ENCODE results near the gene C11orf68. TPM values are rescaled to one million over a fixed set of nuclear protein-coding genes. Genes with fewer than 3 reads are reported as not detected.

Gene C11orf68
- total RNA-seq, 1 experiment from 2014 or later, result 31.9 TPM

DNA sequence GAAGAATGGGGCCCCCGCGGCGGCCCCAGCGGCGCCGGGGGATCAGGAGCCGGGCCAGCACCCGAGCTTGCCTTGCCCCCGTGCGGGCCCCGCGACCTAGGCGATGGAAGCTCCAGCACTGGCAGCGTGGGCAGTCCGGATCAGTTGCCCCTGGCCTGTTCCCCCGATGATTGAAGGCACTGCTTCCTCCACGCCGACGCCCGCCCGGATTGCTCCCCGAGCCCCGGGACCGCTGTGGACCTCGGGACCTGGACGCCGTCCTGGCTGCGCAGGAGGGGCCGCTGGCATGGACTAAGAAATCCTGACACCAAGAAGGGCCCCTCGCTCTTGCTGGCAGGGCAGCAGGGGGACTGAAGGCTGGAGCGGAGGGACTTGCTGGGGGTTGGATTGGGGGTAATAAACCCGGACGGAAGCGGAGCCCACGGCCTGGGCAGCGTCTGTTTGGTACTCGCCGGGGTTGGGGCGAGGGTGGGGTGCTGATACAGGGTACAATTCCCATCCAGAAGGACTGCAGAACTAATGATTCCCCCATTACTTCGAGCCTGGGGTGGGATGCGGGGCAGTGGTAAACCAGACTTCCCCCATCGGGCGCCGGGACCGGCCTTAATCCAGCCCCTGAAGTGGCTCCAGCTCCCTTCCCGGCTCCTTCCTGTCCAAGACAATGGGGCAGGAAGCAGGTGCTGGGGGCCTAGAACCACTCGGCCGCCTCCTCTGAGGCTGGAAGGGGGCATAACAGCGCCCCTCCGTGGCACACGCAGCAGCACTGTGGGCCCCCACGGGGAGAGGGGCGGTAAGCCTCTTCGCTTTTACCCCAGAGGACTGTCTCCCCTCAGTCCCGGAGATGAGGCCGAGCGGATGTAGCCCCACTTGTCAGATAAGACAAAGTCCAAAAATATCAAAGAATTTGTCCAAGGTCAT lies 27.4 kb downstream of the C11orf68 start (continued):
- TF ChIP-seq, protein P1, sequence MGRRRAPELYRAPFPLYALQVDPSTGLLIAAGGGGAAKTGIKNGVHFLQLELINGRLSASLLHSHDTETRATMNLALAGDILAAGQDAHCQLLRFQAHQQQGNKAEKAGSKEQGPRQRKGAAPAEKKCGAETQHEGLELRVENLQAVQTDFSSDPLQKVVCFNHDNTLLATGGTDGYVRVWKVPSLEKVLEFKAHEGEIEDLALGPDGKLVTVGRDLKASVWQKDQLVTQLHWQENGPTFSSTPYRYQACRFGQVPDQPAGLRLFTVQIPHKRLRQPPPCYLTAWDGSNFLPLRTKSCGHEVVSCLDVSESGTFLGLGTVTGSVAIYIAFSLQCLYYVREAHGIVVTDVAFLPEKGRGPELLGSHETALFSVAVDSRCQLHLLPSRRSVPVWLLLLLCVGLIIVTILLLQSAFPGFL (CRISPR knock-in tag; IDR thresholded peaks at IDR 0.05; ENCODE audit: borderline replicate concordance), result no peak
- no peak for TF ChIP-seq SMAD4 (CRISPR knock-in tag; IDR thresholded peaks at IDR 0.05)
- TF ChIP-seq ZNF263 (CRISPR knock-in tag; IDR thresholded peaks at IDR 0.05; ENCODE audit: low read depth), result no peak
- no peak for TF ChIP-seq ZNF396 (CRISPR knock-in tag; IDR thresholded peaks at IDR 0.05; ENCODE audit: borderline replicate concordance)
- no peak for TF ChIP-seq FOXK1 (CRISPR knock-in tag; IDR thresholded peaks at IDR 0.05)
- TF ChIP-seq TP53 (CRISPR knock-in tag; IDR thresholded peaks at IDR 0.05), result no peak
- TF ChIP-seq, protein P2, sequence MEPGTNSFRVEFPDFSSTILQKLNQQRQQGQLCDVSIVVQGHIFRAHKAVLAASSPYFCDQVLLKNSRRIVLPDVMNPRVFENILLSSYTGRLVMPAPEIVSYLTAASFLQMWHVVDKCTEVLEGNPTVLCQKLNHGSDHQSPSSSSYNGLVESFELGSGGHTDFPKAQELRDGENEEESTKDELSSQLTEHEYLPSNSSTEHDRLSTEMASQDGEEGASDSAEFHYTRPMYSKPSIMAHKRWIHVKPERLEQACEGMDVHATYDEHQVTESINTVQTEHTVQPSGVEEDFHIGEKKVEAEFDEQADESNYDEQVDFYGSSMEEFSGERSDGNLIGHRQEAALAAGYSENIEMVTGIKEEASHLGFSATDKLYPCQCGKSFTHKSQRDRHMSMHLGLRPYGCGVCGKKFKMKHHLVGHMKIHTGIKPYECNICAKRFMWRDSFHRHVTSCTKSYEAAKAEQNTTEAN (CRISPR knock-in tag; IDR thresholded peaks at IDR 0.05), result no peak
- TF ChIP-seq, protein P3, sequence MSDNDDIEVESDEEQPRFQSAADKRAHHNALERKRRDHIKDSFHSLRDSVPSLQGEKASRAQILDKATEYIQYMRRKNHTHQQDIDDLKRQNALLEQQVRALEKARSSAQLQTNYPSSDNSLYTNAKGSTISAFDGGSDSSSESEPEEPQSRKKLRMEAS (CRISPR knock-in tag; IDR thresholded peaks at IDR 0.05), result 0 out of 2 replicates have a peak, but pooled peaks have one; percentile 16
- TF ChIP-seq, protein P4, sequence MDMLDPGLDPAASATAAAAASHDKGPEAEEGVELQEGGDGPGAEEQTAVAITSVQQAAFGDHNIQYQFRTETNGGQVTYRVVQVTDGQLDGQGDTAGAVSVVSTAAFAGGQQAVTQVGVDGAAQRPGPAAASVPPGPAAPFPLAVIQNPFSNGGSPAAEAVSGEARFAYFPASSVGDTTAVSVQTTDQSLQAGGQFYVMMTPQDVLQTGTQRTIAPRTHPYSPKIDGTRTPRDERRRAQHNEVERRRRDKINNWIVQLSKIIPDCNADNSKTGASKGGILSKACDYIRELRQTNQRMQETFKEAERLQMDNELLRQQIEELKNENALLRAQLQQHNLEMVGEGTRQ (CRISPR knock-in tag; IDR thresholded peaks at IDR 0.05), result no peak
- TF ChIP-seq KAT7 (CRISPR knock-in tag; IDR thresholded peaks at IDR 0.05; ENCODE audit: borderline replicate concordance), result no peak
- TF ChIP-seq, protein P5, sequence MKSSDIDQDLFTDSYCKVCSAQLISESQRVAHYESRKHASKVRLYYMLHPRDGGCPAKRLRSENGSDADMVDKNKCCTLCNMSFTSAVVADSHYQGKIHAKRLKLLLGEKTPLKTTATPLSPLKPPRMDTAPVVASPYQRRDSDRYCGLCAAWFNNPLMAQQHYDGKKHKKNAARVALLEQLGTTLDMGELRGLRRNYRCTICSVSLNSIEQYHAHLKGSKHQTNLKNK (CRISPR knock-in tag; IDR thresholded peaks at IDR 0.05), result no peak
- no peak for TF ChIP-seq ESRRA (CRISPR knock-in tag; IDR thresholded peaks at IDR 0.05; ENCODE audit: borderline replicate concordance)
- TF ChIP-seq, protein P6, sequence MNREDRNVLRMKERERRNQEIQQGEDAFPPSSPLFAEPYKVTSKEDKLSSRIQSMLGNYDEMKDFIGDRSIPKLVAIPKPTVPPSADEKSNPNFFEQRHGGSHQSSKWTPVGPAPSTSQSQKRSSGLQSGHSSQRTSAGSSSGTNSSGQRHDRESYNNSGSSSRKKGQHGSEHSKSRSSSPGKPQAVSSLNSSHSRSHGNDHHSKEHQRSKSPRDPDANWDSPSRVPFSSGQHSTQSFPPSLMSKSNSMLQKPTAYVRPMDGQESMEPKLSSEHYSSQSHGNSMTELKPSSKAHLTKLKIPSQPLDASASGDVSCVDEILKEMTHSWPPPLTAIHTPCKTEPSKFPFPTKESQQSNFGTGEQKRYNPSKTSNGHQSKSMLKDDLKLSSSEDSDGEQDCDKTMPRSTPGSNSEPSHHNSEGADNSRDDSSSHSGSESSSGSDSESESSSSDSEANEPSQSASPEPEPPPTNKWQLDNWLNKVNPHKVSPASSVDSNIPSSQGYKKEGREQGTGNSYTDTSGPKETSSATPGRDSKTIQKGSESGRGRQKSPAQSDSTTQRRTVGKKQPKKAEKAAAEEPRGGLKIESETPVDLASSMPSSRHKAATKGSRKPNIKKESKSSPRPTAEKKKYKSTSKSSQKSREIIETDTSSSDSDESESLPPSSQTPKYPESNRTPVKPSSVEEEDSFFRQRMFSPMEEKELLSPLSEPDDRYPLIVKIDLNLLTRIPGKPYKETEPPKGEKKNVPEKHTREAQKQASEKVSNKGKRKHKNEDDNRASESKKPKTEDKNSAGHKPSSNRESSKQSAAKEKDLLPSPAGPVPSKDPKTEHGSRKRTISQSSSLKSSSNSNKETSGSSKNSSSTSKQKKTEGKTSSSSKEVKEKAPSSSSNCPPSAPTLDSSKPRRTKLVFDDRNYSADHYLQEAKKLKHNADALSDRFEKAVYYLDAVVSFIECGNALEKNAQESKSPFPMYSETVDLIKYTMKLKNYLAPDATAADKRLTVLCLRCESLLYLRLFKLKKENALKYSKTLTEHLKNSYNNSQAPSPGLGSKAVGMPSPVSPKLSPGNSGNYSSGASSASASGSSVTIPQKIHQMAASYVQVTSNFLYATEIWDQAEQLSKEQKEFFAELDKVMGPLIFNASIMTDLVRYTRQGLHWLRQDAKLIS (CRISPR knock-in tag; IDR thresholded peaks at IDR 0.05; ENCODE audit: borderline replicate concordance), result no peak
- TF ChIP-seq CBFB (CRISPR knock-in tag; IDR thresholded peaks at IDR 0.05; ENCODE audit: low read depth), result no peak
- no peak for TF ChIP-seq NR3C1 (CRISPR knock-in tag; conservative IDR thresholded peaks at IDR 0.05; ENCODE audit: low read depth)
- no peak for TF ChIP-seq NR2C2 (CRISPR knock-in tag; IDR thresholded peaks at IDR 0.05)
- no peak for TF ChIP-seq ZBTB21 (CRISPR knock-in tag; IDR thresholded peaks at IDR 0.05; ENCODE audit: borderline replicate concordance)
